Stimulated activated naive CD8-positive, alpha-beta T cell treated with anti-CD3 and anti-CD28 coated beads, Interleukin-15, Interleukin-2, amounts not matched to agents 100 ng/mL and 50 ng/mL, for 24 hours (primary cell): Measurements from ENCODE around the gene APOOL.

ENCODE experiments used
- H3K27ac Mint-ChIP-seq: one replicate; pipeline ENCODE4 v1.8.0; 2021; ENCODE audit warnings: mild to moderate bottlenecking, mixed read lengths
- H3K27me3 Mint-ChIP-seq: one replicate; pipeline ENCODE4 v1.8.0; 2021; ENCODE audit warnings: mixed read lengths
- H3K36me3 Mint-ChIP-seq: one replicate; pipeline ENCODE4 v1.8.0; 2021; ENCODE audit warnings: low read depth, mixed read lengths
- H3K4me1 Mint-ChIP-seq: one replicate; pipeline ENCODE4 v1.8.0; 2021; ENCODE audit warnings: low read depth, mixed read lengths
- H3K4me3 Mint-ChIP-seq: one replicate; pipeline ENCODE4 v1.8.0; 2021; ENCODE audit warnings: mild to moderate bottlenecking, mixed read lengths
- H3K9me3 Mint-ChIP-seq: one replicate; pipeline ENCODE4 v1.8.0; 2021; ENCODE audit warnings: mixed read lengths

APOOL gene

DNA sequence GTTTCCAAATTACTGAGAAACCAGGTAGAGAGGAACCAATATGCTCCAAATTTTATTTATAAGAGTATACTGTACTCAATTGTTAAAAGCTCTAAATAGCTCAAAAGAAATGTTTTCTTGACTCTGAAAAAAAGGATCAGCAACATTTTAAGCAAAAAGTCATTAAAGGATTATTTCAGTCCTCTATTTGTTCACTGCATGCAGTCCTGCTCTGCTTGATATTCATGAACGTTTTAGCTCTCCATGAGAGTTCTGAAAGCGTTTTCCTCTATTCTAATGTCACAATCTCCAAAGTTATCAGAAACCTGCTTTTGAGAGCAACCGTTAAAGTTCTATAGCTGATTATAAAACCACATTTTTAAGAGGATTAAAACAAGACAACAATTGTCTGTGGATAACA lies 110.5 kb downstream of the APOOL start:
- Mint-ChIP-seq H3K4me3 (no peak overlapping the region), H3K36me3 (no peaks in the 10 kb centered on the region), H3K9me3 (no peaks in the 10 kb centered on the region), H3K27ac (no peak overlapping the region), H3K4me1 (no peaks in the 10 kb centered on the region), H3K27me3 (no peaks in the 10 kb centered on the region)

DNA sequence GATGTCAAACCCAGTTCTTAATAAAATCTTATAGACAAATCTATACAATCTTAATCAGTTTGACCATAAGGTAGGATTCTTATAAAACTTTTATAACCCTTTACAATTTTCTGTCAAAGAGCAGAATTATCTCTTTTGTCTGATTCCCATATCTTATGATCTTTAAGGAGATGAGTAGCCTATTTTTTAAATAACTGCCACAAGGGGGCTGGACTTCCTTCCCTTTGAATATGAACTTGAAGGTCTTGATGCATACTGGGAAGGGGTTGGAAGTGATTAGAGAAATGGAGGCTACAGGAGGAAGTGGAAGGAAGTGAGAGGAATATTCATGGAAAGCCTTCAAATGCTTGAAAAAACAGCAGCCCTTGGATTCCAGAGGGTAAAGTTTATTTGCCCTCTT lies 111.1 kb downstream of the APOOL start:
- H3K36me3 Mint-ChIP-seq: no peaks in the 10 kb centered on the region
- H3K9me3 Mint-ChIP-seq: no peaks in the 10 kb centered on the region
- no peak overlapping the region for H3K4me3 Mint-ChIP-seq
- H3K4me1 Mint-ChIP-seq: no peaks in the 10 kb centered on the region
- H3K27ac Mint-ChIP-seq: no peak overlapping the region
- H3K27me3 Mint-ChIP-seq: no peaks in the 10 kb centered on the region

DNA sequence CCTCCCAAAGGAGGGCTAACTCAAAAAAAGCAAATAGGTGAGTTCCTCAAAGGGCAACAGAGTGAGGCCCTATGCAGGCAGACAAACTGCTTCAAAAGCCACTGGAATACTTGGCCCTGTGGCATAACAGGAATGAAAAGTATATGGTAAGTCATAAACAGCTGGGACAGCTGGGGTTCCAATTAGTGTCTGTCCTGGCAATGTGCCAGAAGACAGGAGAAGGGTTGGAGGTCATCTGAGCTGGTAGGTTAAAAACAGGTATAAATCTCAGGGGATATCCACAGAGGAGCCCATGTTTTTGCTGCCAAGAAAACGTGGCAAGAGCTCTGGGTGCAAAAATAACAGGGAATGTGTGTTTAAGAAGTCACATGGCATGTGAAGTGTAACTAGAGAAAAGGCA lies 111.6 kb downstream of the APOOL start:
- Mint-ChIP-seq H3K9me3 (no peaks in the 10 kb centered on the region), H3K36me3 (no peaks in the 10 kb centered on the region), H3K27me3 (no peaks in the 10 kb centered on the region), H3K4me3 (no peak overlapping the region), H3K4me1 (no peaks in the 10 kb centered on the region), H3K27ac (no peak overlapping the region)

DNA sequence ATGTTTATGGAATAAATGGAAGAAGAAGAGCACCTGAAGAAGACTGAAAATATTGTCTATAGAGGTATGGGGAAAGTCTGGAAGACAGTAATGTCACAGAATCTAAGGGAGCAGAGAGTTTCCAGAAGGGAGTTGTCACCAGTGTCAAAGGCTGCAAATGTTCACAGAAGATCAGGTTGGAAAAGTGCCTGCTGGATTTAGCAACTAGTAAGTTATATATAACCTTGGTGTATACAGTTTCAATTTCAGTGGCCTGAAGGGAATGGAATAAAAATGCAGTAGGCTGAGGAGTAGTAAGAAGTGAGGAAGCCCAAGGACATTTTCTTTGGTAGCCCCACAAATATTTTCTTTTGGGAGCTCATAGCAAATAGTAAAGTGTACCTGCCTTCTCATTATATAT lies 132.7 kb downstream of the APOOL start:
- no peaks in the 10 kb centered on the region for H3K27me3 Mint-ChIP-seq
- no peaks in the 10 kb centered on the region for H3K4me1 Mint-ChIP-seq
- no peak overlapping the region for H3K4me3 Mint-ChIP-seq
- no peak overlapping the region for H3K27ac Mint-ChIP-seq
- no peaks in the 10 kb centered on the region for H3K9me3 Mint-ChIP-seq
- no peaks in the 10 kb centered on the region for H3K36me3 Mint-ChIP-seq

- no peaks in the 10 kb centered on the region for H3K27me3 Mint-ChIP-seq
- H3K36me3 Mint-ChIP-seq: no peaks in the 10 kb centered on the region
- no peak overlapping the region for H3K4me3 Mint-ChIP-seq
- no peak overlapping the region for H3K27ac Mint-ChIP-seq
- no peaks in the 10 kb centered on the region for H3K9me3 Mint-ChIP-seq
- no peaks in the 10 kb centered on the region for H3K4me1 Mint-ChIP-seq
Measured at GRCh38 chrX:85139422-85139821, 135.7 kb downstream of the APOOL start.

DNA sequence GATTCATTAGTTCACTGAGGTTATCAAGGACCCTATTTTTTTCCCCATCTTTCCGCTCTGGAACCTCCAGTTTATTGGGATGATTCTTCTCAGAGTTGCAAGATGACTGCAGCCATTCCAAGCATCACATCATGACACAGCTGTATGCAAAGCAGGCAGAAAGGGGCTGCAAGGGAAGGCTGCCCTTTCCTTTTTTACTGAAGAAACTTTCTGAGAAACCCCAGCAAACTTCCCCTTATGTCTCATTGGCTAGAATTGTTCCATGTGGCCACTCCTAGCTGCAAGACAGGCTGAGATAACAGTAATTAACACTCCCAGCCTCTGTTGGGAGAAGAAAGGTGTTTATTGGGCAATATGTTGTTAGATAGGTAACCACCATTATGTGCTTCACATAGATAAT lies 137.3 kb downstream of the APOOL start:
- no peak overlapping the region for H3K27ac Mint-ChIP-seq
- H3K4me1 Mint-ChIP-seq: no peaks in the 10 kb centered on the region

More for the DNA sequence above, 137.3 kb downstream of the APOOL start:
- Mint-ChIP-seq H3K4me3 (no peak overlapping the region), H3K36me3 (no peaks in the 10 kb centered on the region), H3K27me3 (no peaks in the 10 kb centered on the region), H3K9me3 (no peaks in the 10 kb centered on the region)
